ENCODE measurements around the gene CCDC146.
"Not testable (repeated sequence)": the region's sequence is repeated elsewhere in the genome, so short reads cannot be mapped to it uniquely, and the experiment has no call there.

DNA sequence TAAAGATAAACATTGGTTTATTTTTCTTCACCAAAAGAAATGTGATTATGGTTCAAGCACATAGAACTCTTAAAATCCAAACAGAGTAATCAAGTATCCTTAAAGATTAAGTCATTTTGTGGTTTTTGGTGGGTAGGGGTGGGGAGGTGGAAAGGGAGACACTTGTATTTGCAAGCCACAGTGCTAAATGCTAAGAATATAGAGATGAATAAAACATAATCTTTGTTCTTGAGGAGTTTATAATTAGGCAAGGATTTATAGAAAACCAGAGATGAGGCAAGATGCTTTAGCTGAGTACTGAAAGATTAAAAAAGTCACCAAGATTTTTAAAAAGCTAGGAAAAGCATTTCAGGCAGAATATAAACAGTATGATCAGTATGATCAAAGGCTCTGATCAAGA is 19.7 kb upstream of the CCDC146 start:
- not testable (repeated sequence) for TF ChIP-seq CTCF (IDR thresholded peaks at IDR 0.05 in 8 of 11, conservative IDR thresholded peaks at IDR 0.05 in 3 of 11); POLR2A (IDR thresholded peaks at IDR 0.05)

Measured in spleen (tissue), 7 donors.